Stomach (tissue), 9 donors: ENCODE results near the gene IL13. TPM values are rescaled to one million over a fixed set of nuclear protein-coding genes. Genes with fewer than 3 reads are reported as not detected.

Source experiments
- DNase-seq, 2 donors: peaks; one replicate each; pipeline versions ENCODE4 v3.0.0 to v3.0.0-alpha.2; 2013 to 2019
- H3K27ac ChIP-seq, 5 donors: fragments of 200-600 bp in 4 of 5; sonication (generic) in 4 of 5; one replicate each; pipeline ENCODE4 v1.5.1; 2013 to 2019; ENCODE audit warnings: mild to moderate bottlenecking in 1 of 5, moderate library complexity in 1 of 5
- H3K27me3 ChIP-seq, 3 donors: fragments of 200-600 bp; sonication (generic); one replicate each; pipeline ENCODE4 v1.5.1; 2017 to 2019; ENCODE audit warnings: mixed run types in 1 of 3
- H3K36me3 ChIP-seq, 4 donors: fragments of 200-600 bp; sonication (generic); 1 replicate in 3 of 4; 2 replicates in 1 of 4; pipeline ENCODE4 v1.5.1; 2016 to 2019
- H3K4me1 ChIP-seq, 4 donors: fragments of 200-600 bp; sonication (generic); one replicate each; pipeline ENCODE4 v1.5.1; 2016 to 2019
- H3K4me3 ChIP-seq, 4 donors: fragments of 200-600 bp; sonication (generic) in 3 of 4; one replicate each; pipeline ENCODE4 v1.5.1; 2016 to 2019; ENCODE audit warnings: mild to moderate bottlenecking in 1 of 4
- H3K9me3 ChIP-seq, 4 donors: fragments of 200-600 bp; sonication (generic); one replicate each; pipeline ENCODE4 v1.5.1; 2016 to 2019
- EP300 ChIP-seq: sonication (generic); formaldehyde crosslinking; IDR thresholded peaks from one replicate; pipeline ENCODE4 v1.6.1; 2017; ENCODE audit warnings: antibody characterized with exemption
- POLR2A ChIP-seq, 4 donors: fragments of 450-650 bp; IDR thresholded peaks; one replicate each; pipeline ENCODE4 v1.6.1; 2016; ENCODE audit warnings: antibody characterized with exemption in 4 of 4, control low read depth in 2 of 4, mild to moderate bottlenecking in 1 of 4, moderate library complexity in 1 of 4
- POLR2AphosphoS5 ChIP-seq, 3 donors: sonication (generic); formaldehyde crosslinking; IDR thresholded peaks; one replicate each; pipeline ENCODE4 v1.6.1; 2016; ENCODE audit warnings: antibody characterized with exemption in 3 of 3
- WGBS, 5 donors: extraction: QIAGEN DNeasy Blood & Tissue Kit in 3 of 5; methylation state at CpG; one replicate each; pipeline versions ENCODE4 v1.1.5 to v1.1.7; 2013 to 2018; 5-methylcytosine and 5-hydroxymethylcytosine counted together
- intact Hi-C: fragments of 100-400 bp; cut with DNase I; formaldehyde crosslinking; loops from one replicate; pipeline ENCODE4 v1.15.1; 2023; ENCODE audit warnings: low total_unique reads
- polyA plus RNA-seq, 3 donors: library from polyadenylated mRNA; stranded (reverse); fragments of 200-250 nt; gene quantifications; one replicate each; pipeline ENCODE4 v1.2.3, GENCODE V29; 2013
- total RNA-seq, 5 donors: library from RNA; depleted of rRNA; stranded (reverse); fragments of >200 nt; gene quantifications; one replicate each; pipeline versions ENCODE4 v1.1.0 to v1.2.3, GENCODE V29; 2014 to 2016
- TF ChIP-seq, protein P1 (sequence below), 7 experiments: fragments of 450-650 bp in 4 of 7; fragments of 200-600 bp in 3 of 7; sonication (generic) in 3 of 7; IDR thresholded peaks; one replicate each; pipeline ENCODE4 v1.5.1; 2016 to 2019; ENCODE audit warnings: antibody characterized with exemption in 7 of 7, control low read depth in 2 of 7, mild to moderate bottlenecking in 1 of 7
- donor health status: healthy with polysubstance abuse.
- donor health status: Bipolar disorder and iron deficiency.
- donor health status: healthy.

IL13 gene
- total and polyA plus RNA-seq, 8 donors, result 0.55 TPM; not detected in 7

DNA sequence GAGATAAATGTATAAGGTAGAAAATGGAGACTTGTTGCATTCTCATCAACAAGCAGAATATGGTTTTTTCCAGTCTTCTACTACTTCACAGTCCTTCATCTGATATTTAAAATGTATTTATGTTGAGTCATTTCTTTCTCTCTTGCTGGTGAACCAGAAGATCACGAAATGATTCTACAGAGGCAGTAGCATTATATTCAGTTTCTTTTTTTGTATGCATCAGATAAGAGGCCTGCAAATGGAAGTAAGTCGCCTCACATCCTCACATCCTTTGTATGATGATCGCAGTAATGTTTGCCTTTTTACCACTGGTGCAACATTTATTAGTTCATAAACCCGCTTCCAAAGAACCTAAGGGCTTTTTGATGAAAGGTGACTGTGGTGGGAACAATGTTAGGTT, 22.1 kb upstream of the IL13 start:
- Histone ChIP-seq H3K36me3 (peaks cover 30 to 68% (median 55%) of the 10 kb centered on the region in 4 donors), H3K27me3 (no peaks in the 10 kb centered on the region), H3K4me1 (no peaks in the 10 kb centered on the region), H3K4me3 (no peak overlapping the region), H3K27ac (no peak overlapping the region), H3K9me3 (no peaks in the 10 kb centered on the region)
- DNase-seq, result no peak
- WGBS, 5 donors, result 65 to 86% (median 78%) methylated on average over 4 of the region's 4 CpGs
- no peak for TF ChIP-seq POLR2AphosphoS5 (IDR thresholded peaks at IDR 0.05)
- no peak for TF ChIP-seq EP300
- TF ChIP-seq, protein P1, sequence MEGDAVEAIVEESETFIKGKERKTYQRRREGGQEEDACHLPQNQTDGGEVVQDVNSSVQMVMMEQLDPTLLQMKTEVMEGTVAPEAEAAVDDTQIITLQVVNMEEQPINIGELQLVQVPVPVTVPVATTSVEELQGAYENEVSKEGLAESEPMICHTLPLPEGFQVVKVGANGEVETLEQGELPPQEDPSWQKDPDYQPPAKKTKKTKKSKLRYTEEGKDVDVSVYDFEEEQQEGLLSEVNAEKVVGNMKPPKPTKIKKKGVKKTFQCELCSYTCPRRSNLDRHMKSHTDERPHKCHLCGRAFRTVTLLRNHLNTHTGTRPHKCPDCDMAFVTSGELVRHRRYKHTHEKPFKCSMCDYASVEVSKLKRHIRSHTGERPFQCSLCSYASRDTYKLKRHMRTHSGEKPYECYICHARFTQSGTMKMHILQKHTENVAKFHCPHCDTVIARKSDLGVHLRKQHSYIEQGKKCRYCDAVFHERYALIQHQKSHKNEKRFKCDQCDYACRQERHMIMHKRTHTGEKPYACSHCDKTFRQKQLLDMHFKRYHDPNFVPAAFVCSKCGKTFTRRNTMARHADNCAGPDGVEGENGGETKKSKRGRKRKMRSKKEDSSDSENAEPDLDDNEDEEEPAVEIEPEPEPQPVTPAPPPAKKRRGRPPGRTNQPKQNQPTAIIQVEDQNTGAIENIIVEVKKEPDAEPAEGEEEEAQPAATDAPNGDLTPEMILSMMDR (IDR thresholded peaks at IDR 0.05), result no peak
- TF ChIP-seq POLR2A (IDR thresholded peaks at IDR 0.05), result no peak
- intact Hi-C loops, result no loop called here

DNA sequence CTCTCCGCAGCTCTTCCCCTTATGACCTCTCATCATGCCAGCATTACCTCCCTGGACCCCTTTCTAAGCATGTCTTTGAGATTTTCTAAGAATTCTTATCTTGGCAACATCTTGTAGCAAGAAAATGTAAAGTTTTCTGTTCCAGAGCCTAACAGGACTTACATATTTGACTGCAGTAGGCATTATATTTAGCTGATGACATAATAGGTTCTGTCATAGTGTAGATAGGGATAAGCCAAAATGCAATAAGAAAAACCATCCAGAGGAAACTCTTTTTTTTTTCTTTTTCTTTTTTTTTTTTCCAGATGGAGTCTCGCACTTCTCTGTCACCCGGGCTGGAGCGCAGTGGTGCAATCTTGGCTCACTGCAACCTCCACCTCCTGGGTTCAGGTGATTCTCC, 20.7 kb upstream of the IL13 start:
- no peaks in the 10 kb centered on the region for H3K27me3 ChIP-seq
- no peaks in the 10 kb centered on the region for H3K9me3 ChIP-seq
- no peak for TF ChIP-seq EP300
- no peak for TF ChIP-seq POLR2AphosphoS5 (IDR thresholded peaks at IDR 0.05)
- no peak for TF ChIP-seq POLR2A (IDR thresholded peaks at IDR 0.05)
- TF ChIP-seq, protein P1 (IDR thresholded peaks at IDR 0.05), result no peak
- H3K4me3 ChIP-seq, result no peak overlapping the region
- no peaks in the 10 kb centered on the region for H3K4me1 ChIP-seq
- WGBS, 5 donors, result 95 to 99% (median 96%) methylated on average over 4 of the region's 4 CpGs
- intact Hi-C loops, result no loop called here
- no peak for DNase-seq
- H3K36me3 ChIP-seq, result peaks cover 35 to 74% (median 68%) of the 10 kb centered on the region in 4 donors
- H3K27ac ChIP-seq, result no peak overlapping the region

DNA sequence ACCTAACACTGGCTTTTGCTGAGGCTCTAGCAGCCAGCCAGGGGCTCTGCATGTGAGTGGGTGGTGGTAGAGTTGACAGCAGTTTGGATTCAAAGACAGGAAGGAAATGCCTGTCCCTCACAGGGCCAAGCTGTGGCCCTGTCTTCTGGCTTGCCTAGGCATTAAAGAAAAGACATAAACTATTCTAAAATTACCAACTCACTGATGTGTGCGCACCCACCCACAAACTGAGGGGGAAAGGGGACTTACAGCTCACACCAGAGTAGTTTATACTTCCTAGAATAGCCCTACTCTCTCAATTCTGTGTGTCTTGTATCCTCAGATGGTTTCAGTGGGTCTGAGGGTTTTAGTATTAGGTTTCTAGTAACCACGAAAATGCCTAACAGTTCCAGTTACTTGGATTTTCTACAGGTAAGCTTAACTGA, 18.3 kb upstream of the IL13 start:
- WGBS, 5 donors, result 82 to 91% (median 85%) methylated on average over 2 of the region's 2 CpGs
- no peak for DNase-seq
- peaks cover 39 to 84% (median 77%) of the 10 kb centered on the region in 4 donors for H3K36me3 ChIP-seq
- TF ChIP-seq POLR2A (IDR thresholded peaks at IDR 0.05), result no peak
- TF ChIP-seq, protein P1 (IDR thresholded peaks at IDR 0.05), result no peak
- no peak for TF ChIP-seq POLR2AphosphoS5 (IDR thresholded peaks at IDR 0.05)
- no peak for TF ChIP-seq EP300
- H3K27ac ChIP-seq, result no peak overlapping the region
- H3K4me1 ChIP-seq, result no peaks in the 10 kb centered on the region
- H3K27me3 ChIP-seq, result no peaks in the 10 kb centered on the region
- H3K4me3 ChIP-seq, result no peak overlapping the region
- H3K9me3 ChIP-seq, result no peaks in the 10 kb centered on the region
- intact Hi-C loops, result no loop called here

DNA sequence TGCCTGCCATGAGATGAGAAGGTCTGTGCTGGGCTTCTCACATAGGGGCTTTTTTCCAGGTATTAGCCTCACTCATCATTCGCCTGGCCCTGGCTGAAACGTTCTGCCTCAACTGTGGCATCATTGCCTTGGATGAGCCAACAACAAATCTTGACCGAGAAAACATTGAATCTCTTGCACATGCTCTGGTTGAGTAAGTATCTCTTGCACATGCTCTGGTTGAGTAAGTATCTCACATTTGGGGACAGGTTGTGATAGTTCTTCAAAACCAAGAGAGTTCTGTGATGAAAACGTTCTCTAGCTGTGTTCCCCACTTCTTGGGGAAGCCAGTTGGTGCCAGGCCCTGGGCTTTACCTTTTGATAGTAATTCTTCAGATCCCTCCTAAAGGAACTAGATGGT, 17.4 kb upstream of the IL13 start:
- no peak overlapping the region for H3K4me3 ChIP-seq
- H3K9me3 ChIP-seq, result no peaks in the 10 kb centered on the region
- intact Hi-C loops, result no loop called here
- no peaks in the 10 kb centered on the region for H3K4me1 ChIP-seq
- no peak for DNase-seq
- H3K36me3 ChIP-seq, result peaks cover 39 to 79% (median 75%) of the 10 kb centered on the region in 4 donors
- WGBS, 5 donors, result 83 to 88% (median 84%) methylated on average over 4 of the region's 4 CpGs
- H3K27me3 ChIP-seq, result no peaks in the 10 kb centered on the region
- TF ChIP-seq, protein P1 (IDR thresholded peaks at IDR 0.05), result no peak
- no peak overlapping the region for H3K27ac ChIP-seq
